Fibroblast of lung (primary cell): Measurements from ENCODE around the gene RGL4. TPM values are rescaled to one million over a fixed set of nuclear protein-coding genes. Genes with fewer than 3 reads are reported as not detected.

Experiments
- DNase-seq, 2 donors: peaks; one replicate each; pipeline versions ENCODE4 v3.0.0 to v3.0.0-alpha.2; 2010; ENCODE audit warnings: low read depth in 2 of 2
- H2AFZ ChIP-seq: 2 replicates; pipeline ENCODE4 v1.5.1; 2012; ENCODE audit warnings: low read length, control low read depth, inconsistent platforms
- H3K27ac ChIP-seq: 2 replicates; pipeline ENCODE4 v1.5.1; 2011; ENCODE audit warnings: low read length, control low read depth; ENCODE audit not compliant: insufficient read depth
- H3K27me3 ChIP-seq: 2 replicates; pipeline ENCODE4 v1.5.1; 2011; ENCODE audit warnings: mild to moderate bottlenecking, low read length; ENCODE audit not compliant: control insufficient read depth, insufficient read depth
- H3K36me3 ChIP-seq: 2 replicates; pipeline ENCODE4 v1.5.1; 2011; ENCODE audit warnings: low read length; ENCODE audit not compliant: control insufficient read depth, insufficient read depth
- H3K4me1 ChIP-seq: 2 replicates; pipeline ENCODE4 v1.5.1; 2011; ENCODE audit warnings: low read length; ENCODE audit not compliant: control insufficient read depth, insufficient read depth; ENCODE audit errors: extremely low read depth
- H3K4me2 ChIP-seq: 2 replicates; pipeline ENCODE4 v1.5.1; 2011; ENCODE audit warnings: low read length, control low read depth; ENCODE audit not compliant: insufficient read depth; ENCODE audit errors: extremely low read depth
- H3K4me3 ChIP-seq, 4 experiments: fragments of 200-600 bp in 1 of 4; sonication (generic) in 1 of 4; replicated peaks in 1 of 4; 2 replicates each; pipeline ENCODE4 v1.5.1; 2011 to 2016; ENCODE audit warnings: low read length in 4 of 4, low read depth in 3 of 4, mild to moderate bottlenecking in 3 of 4, control low read depth in 2 of 4, inconsistent platforms in 1 of 4, mixed read lengths in 1 of 4; ENCODE audit not compliant: insufficient read depth in 1 of 4; ENCODE audit errors: control extremely low read depth in 1 of 4
- H3K79me2 ChIP-seq: 2 replicates; pipeline ENCODE4 v1.5.1; 2012; ENCODE audit warnings: mild to moderate bottlenecking, low read length, inconsistent platforms; ENCODE audit not compliant: control insufficient read depth, insufficient read depth
- H3K9ac ChIP-seq: 2 replicates; pipeline ENCODE4 v1.5.1; 2011; ENCODE audit warnings: mild to moderate bottlenecking, low read length, control low read depth; ENCODE audit not compliant: insufficient read depth
- H3K9me3 ChIP-seq: 2 replicates; pipeline ENCODE4 v1.5.1; 2012; ENCODE audit warnings: low read depth, low read length; ENCODE audit not compliant: control insufficient read depth, insufficient read depth
- H4K20me1 ChIP-seq: 2 replicates; pipeline ENCODE4 v1.5.1; 2011; ENCODE audit warnings: low read length; ENCODE audit not compliant: control insufficient read depth, insufficient read depth; ENCODE audit errors: extremely low read depth
- EZH2 ChIP-seq: IDR thresholded peaks from 2 replicates; pipeline ENCODE4 v1.5.1; 2012; ENCODE audit warnings: low read length, control low read depth, mild to moderate bottlenecking; ENCODE audit errors: missing control alignments
- polyA plus RNA-seq, 2 donors: library from polyadenylated mRNA; depleted of rRNA in 1 of 2; stranded (reverse) in 1 of 2; unstranded in 1 of 2; fragments of >200 nt; gene quantifications; 2 replicates each; pipeline ENCODE4 v1.2.1, GENCODE V29; 2011 to 2012; ENCODE audit warnings: missing spikeins in 1 of 2
- total RNA-seq: library from RNA; depleted of rRNA; stranded (reverse); fragments of >200 nt; gene quantifications from 2 replicates; pipeline ENCODE4 v1.2.1, GENCODE V29; 2014
- TF ChIP-seq, protein P1 (sequence below), 2 donors: IDR thresholded peaks in 1 of 2; conservative IDR thresholded peaks in 1 of 2; 1 replicate in 1 of 2; 2 replicates in 1 of 2; pipeline ENCODE4 v1.5.1; 2011 to 2012; ENCODE audit warnings: low read length in 2 of 2, control low read depth in 1 of 2, inconsistent platforms in 1 of 2, low read depth in 1 of 2, mild to moderate bottlenecking in 1 of 2

Gene RGL4
- total and polyA plus RNA-seq, 2 donors (not counting 1 experiment from before 2014, with no cell fraction given), result not detected

DNA sequence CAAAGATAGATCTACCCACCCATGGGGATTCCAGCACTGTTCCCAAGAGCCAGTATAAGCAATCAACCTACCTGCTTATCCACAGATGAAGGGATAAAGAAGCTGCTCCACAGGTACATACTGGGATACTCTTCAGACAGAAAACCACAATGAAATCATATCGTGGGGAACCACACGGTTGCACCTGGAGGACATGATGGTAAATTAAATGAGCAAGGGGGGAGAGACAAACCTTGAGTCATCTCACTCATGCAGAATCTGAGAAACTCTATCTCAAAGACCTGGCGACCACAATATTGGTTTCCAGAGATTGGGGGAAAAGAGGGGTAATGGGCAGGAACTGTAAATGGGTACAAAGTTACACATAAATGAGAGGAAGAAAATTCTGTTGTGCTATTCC lies 14.5 kb downstream of the RGL4 start:
- H2AFZ ChIP-seq, result no peak overlapping the region
- no peaks in the 10 kb centered on the region for H3K4me1 ChIP-seq
- no peaks in the 10 kb centered on the region for H3K27me3 ChIP-seq
- H3K36me3 ChIP-seq, result peaks cover 3% of the 10 kb centered on the region
- no peaks in the 10 kb centered on the region for H4K20me1 ChIP-seq
- H3K4me3 ChIP-seq, result no peak overlapping the region
- no peak for DNase-seq
- no peak for TF ChIP-seq EZH2
- TF ChIP-seq, protein P1, sequence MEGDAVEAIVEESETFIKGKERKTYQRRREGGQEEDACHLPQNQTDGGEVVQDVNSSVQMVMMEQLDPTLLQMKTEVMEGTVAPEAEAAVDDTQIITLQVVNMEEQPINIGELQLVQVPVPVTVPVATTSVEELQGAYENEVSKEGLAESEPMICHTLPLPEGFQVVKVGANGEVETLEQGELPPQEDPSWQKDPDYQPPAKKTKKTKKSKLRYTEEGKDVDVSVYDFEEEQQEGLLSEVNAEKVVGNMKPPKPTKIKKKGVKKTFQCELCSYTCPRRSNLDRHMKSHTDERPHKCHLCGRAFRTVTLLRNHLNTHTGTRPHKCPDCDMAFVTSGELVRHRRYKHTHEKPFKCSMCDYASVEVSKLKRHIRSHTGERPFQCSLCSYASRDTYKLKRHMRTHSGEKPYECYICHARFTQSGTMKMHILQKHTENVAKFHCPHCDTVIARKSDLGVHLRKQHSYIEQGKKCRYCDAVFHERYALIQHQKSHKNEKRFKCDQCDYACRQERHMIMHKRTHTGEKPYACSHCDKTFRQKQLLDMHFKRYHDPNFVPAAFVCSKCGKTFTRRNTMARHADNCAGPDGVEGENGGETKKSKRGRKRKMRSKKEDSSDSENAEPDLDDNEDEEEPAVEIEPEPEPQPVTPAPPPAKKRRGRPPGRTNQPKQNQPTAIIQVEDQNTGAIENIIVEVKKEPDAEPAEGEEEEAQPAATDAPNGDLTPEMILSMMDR (conservative IDR thresholded peaks at IDR 0.05 in 1 of 2, IDR thresholded peaks at IDR 0.05 in 1 of 2; ENCODE audit: low read depth in 1 of 2, low read length in 2 of 2), result no peak
- no peak overlapping the region for H3K9ac ChIP-seq
- H3K79me2 ChIP-seq, result no peaks in the 10 kb centered on the region
- no peak overlapping the region for H3K27ac ChIP-seq
- H3K9me3 ChIP-seq, result no peaks in the 10 kb centered on the region
- H3K4me2 ChIP-seq, result no peak overlapping the region

DNA sequence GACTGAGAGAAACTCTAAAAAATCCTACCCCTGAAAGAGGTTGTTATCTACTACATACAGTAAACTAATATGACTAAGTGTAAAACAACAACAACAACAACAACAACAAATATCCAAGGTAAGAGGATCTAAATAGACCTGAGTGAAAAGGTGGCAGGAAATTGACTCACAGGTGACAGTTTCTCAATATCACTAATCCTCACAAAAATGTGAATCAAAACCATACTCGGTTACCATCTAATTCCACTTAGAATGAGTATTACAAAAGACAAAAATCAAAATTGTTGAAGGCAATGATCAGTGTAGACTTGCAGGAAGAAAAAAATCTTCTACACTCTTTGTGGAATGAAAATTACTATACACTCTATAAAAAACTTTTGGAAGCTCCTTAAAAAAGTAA lies 17.5 kb downstream of the RGL4 start:
- Histone ChIP-seq H3K27ac (no peak overlapping the region), H3K4me1 (no peaks in the 10 kb centered on the region), H3K4me2 (no peak overlapping the region), H3K36me3 (peaks cover 3% of the 10 kb centered on the region), H3K9me3 (no peaks in the 10 kb centered on the region), H4K20me1 (no peaks in the 10 kb centered on the region), H3K79me2 (no peaks in the 10 kb centered on the region), H3K4me3 (no peak overlapping the region), H3K27me3 (no peaks in the 10 kb centered on the region), H2AFZ (no peak overlapping the region), H3K9ac (no peak overlapping the region)
- no peak for TF ChIP-seq EZH2
- DNase-seq, result no peak

DNA sequence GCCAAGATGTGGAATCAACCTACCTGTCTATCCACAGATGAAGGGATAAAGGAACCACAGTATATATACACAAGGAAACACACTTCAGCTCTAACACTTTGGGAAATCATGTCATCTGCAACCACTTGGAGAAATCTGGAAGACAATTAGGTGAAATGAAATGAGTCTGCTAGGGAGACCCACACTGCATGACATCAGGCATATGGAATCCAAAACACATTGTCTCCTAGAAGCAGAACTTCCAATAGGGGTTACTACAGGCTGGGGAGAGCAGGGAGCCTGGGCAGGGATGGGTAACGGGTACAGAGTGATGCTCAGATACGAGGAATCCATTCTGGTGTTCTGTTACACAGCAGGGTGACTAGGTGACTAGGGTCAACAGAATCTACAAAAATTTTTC lies 18.3 kb downstream of the RGL4 start:
- Histone ChIP-seq H3K4me3 (no peak overlapping the region), H3K79me2 (no peaks in the 10 kb centered on the region), H3K4me1 (no peaks in the 10 kb centered on the region), H3K36me3 (peaks cover 3% of the 10 kb centered on the region), H4K20me1 (no peaks in the 10 kb centered on the region), H3K27ac (no peak overlapping the region), H3K4me2 (no peak overlapping the region), H3K9ac (no peak overlapping the region), H2AFZ (no peak overlapping the region), H3K9me3 (no peaks in the 10 kb centered on the region), H3K27me3 (no peaks in the 10 kb centered on the region)
- no peak for TF ChIP-seq EZH2
- TF ChIP-seq, protein P1 (conservative IDR thresholded peaks at IDR 0.05 in 1 of 2, IDR thresholded peaks at IDR 0.05 in 1 of 2; ENCODE audit: low read depth in 1 of 2, low read length in 2 of 2), result no peak
- peak in 1 of 2 donors; percentile 31 for DNase-seq
